DND-41 (cell line): Measurements from ENCODE around the gene TECPR2.
A peak's percentile ranks its signal among the peaks of the same experiment; 100 is the strongest.

Source experiments
- ATAC-seq: fragments of 200-7000 bp; cut with Tn5 transposase; 3 replicates; pipeline ENCODE4 v1.9.1; 2021; ENCODE audit warnings: low read depth; ENCODE audit not compliant: insufficient read depth
- DNase-seq: peaks from one replicate; pipeline ENCODE4 v3.0.0-alpha.2; 2020
- H2AFZ ChIP-seq: 2 replicates; pipeline ENCODE4 v1.6.0; 2012; ENCODE audit warnings: low read depth, low read length
- H3K27ac ChIP-seq: 2 replicates; pipeline ENCODE4 v1.5.1; 2012; ENCODE audit warnings: low read length, inconsistent platforms
- H3K27me3 ChIP-seq: fragments of 200-600 bp; sonication (generic); 2 replicates; pipeline ENCODE4 v1.6.0; 2012; ENCODE audit warnings: low read length, mild to moderate bottlenecking, inconsistent platforms; ENCODE audit not compliant: insufficient read depth, poor library complexity
- H3K36me3 ChIP-seq: 2 replicates; pipeline ENCODE4 v1.5.1; 2012; ENCODE audit warnings: low read length, inconsistent platforms; ENCODE audit not compliant: insufficient read depth
- H3K4me1 ChIP-seq: 2 replicates; pipeline ENCODE4 v1.5.1; 2012; ENCODE audit warnings: mild to moderate bottlenecking, low read length; ENCODE audit not compliant: insufficient read depth
- H3K4me2 ChIP-seq: 2 replicates; pipeline ENCODE4 v1.6.0; 2012; ENCODE audit warnings: mild to moderate bottlenecking, moderate library complexity, low read length, inconsistent platforms; ENCODE audit not compliant: insufficient read depth
- H3K4me3 ChIP-seq, 2 experiments: fragments of 200-600 bp in 1 of 2; shearing (Covaris generic) in 1 of 2; 2 replicates each; pipeline ENCODE4 v1.5.1; 2012 to 2016; ENCODE audit warnings: inconsistent platforms in 2 of 2, low read length in 2 of 2, mild to moderate bottlenecking in 2 of 2, low read depth in 1 of 2, moderate library complexity in 1 of 2
- H3K79me2 ChIP-seq: 2 replicates; pipeline ENCODE4 v1.6.0; 2012; ENCODE audit warnings: low read length, inconsistent platforms; ENCODE audit not compliant: insufficient read depth
- H3K9ac ChIP-seq: 2 replicates; pipeline ENCODE4 v1.6.0; 2012; ENCODE audit warnings: low read depth, mild to moderate bottlenecking, inconsistent platforms, low read length, moderate library complexity
- H3K9me3 ChIP-seq: 2 replicates; pipeline ENCODE4 v1.5.1; 2012; ENCODE audit warnings: low read length, moderate library complexity, mild to moderate bottlenecking, inconsistent platforms; ENCODE audit not compliant: insufficient read depth, severe bottlenecking
- H4K20me1 ChIP-seq: 2 replicates; pipeline ENCODE4 v1.6.0; 2012; ENCODE audit warnings: low read length; ENCODE audit not compliant: insufficient read depth
- CTCF ChIP-seq: IDR thresholded peaks from 2 replicates; pipeline ENCODE4 v1.5.1; 2012; ENCODE audit warnings: borderline replicate concordance, low read length, moderate library complexity, mild to moderate bottlenecking; ENCODE audit not compliant: poor library complexity, severe bottlenecking; ENCODE audit errors: extremely low read depth
- EZH2 ChIP-seq: IDR thresholded peaks from 3 replicates; pipeline ENCODE4 v1.6.1; 2012; ENCODE audit warnings: borderline replicate concordance, low read depth, mild to moderate bottlenecking, moderate library complexity, low read length, inconsistent platforms; ENCODE audit not compliant: severe bottlenecking

The TECPR2 gene

DNA sequence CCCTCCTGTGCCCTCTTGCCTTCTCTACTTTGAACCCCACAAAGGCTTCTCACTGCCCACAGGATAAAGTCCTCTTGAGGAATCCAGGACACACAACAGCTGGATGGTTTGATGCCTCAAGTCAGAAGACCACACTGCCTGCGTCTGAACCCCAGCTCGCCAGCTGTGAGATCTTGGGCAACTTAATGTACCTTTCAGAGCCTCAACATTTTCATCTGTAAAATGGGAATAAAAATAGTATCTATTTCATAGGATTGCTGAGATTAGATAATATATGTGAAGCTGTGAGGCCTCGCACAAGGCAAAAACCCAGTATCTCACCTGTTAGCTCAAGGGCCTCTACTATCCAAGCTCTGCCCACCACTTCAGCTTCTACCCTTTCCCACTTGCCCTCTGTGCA, 2.4 kb upstream of the TECPR2 start:
- Histone ChIP-seq H2AFZ (no peak overlapping the region), H3K79me2 (peaks cover 17% of the 10 kb centered on the region), H3K27ac (no peak overlapping the region), H3K4me3 (no peak overlapping the region), H3K27me3 (no peaks in the 10 kb centered on the region), H3K36me3 (peaks cover 21% of the 10 kb centered on the region), H3K9ac (no peak overlapping the region), H3K4me1 (peaks cover 33% of the 10 kb centered on the region), H3K9me3 (no peaks in the 10 kb centered on the region), H4K20me1 (no peaks in the 10 kb centered on the region), H3K4me2 (no peak overlapping the region)
- no peak for DNase-seq
- no peak for TF ChIP-seq EZH2
- TF ChIP-seq CTCF, result no peak
- ATAC-seq, result no peak

DNA sequence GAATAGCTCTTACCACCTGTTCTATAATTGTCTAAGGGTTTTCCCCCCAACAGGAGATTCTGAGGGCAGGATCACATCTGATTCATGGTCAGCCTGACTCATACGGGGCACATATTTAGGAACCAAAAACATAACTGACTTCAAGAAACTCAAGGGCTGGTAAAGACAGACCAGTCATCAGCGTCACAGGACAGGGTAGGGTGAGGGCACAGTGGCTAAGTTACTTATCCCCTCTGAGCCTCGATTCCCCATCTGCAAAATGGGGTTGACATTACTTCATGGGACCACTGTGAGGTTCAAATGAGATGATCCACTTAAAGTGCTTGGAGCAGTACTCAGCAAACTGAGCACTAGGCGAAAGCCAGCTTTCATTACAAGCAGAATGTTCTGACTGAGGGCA, 657 bp upstream of the TECPR2 start:
- peak overlapping the region; percentile 93 for H3K4me2 ChIP-seq
- DNase-seq (no peak), ATAC-seq (peak; percentile 1; the same call in 1 of the 3 replicates)
- peak overlapping the region; percentile 75 for H3K9ac ChIP-seq
- H3K79me2 ChIP-seq, result peaks cover 17% of the 10 kb centered on the region
- peak overlapping the region; percentile 91 for H2AFZ ChIP-seq
- TF ChIP-seq EZH2 (no peak), CTCF (no peak)
- peaks cover 9% of the 10 kb centered on the region; the same call in 1 of the 2 replicates for H3K36me3 ChIP-seq
- H4K20me1 ChIP-seq, result no peaks in the 10 kb centered on the region
- H3K9me3 ChIP-seq, result no peaks in the 10 kb centered on the region
- H3K4me1 ChIP-seq, result peaks cover 33% of the 10 kb centered on the region
- H3K27ac ChIP-seq, result peak overlapping the region; percentile 77
- peak overlapping the region; percentile 70 to 93 for H3K4me3 ChIP-seq
- H3K27me3 ChIP-seq, result no peaks in the 10 kb centered on the region

- H3K27ac ChIP-seq, result peak overlapping the region; percentile 36; the same call in 1 of the 2 replicates
- H3K4me2 ChIP-seq, result peak overlapping the region; percentile 93
- ATAC-seq, result peak; percentile 35
- H2AFZ ChIP-seq, result peak overlapping the region; percentile 91
- peaks cover 33% of the 10 kb centered on the region for H3K4me1 ChIP-seq
- H3K36me3 ChIP-seq, result peaks cover under 1% of the 10 kb centered on the region; the same call in 1 of the 2 replicates
- H3K4me3 ChIP-seq, result peak overlapping the region; percentile 70 to 93
- H3K79me2 ChIP-seq, result peaks cover 17% of the 10 kb centered on the region
- peak overlapping the region; percentile 75 for H3K9ac ChIP-seq
- no peaks in the 10 kb centered on the region for H4K20me1 ChIP-seq
- TF ChIP-seq CTCF (no peak), EZH2 (no peak)
- no peaks in the 10 kb centered on the region for H3K27me3 ChIP-seq
- no peak for DNase-seq
- no peaks in the 10 kb centered on the region for H3K9me3 ChIP-seq
Observed at GRCh38 chr14:102363182-102363943, 622 bp downstream of the TECPR2 start.
